DOHH2 (cell line): ENCODE results near the gene PCYT1A.

ENCODE experiments used
- CTCF ChIP-seq: fragments of 200-600 bp; sonication (generic); IDR thresholded peaks from one replicate; pipeline ENCODE4 v1.5.1; 2014; ENCODE audit warnings: antibody characterized with exemption, mild to moderate bottlenecking, low read depth, low read length; ENCODE audit not compliant: poor library complexity, severe bottlenecking
- EZH2phosphoT487 ChIP-seq: fragments of 200-600 bp; sonication (generic); IDR thresholded peaks from 2 replicates; pipeline ENCODE4 v1.6.1; 2017; ENCODE audit warnings: borderline replicate concordance, mild to moderate bottlenecking, antibody characterized with exemption, low read length, moderate library complexity, mixed read lengths

DNA sequence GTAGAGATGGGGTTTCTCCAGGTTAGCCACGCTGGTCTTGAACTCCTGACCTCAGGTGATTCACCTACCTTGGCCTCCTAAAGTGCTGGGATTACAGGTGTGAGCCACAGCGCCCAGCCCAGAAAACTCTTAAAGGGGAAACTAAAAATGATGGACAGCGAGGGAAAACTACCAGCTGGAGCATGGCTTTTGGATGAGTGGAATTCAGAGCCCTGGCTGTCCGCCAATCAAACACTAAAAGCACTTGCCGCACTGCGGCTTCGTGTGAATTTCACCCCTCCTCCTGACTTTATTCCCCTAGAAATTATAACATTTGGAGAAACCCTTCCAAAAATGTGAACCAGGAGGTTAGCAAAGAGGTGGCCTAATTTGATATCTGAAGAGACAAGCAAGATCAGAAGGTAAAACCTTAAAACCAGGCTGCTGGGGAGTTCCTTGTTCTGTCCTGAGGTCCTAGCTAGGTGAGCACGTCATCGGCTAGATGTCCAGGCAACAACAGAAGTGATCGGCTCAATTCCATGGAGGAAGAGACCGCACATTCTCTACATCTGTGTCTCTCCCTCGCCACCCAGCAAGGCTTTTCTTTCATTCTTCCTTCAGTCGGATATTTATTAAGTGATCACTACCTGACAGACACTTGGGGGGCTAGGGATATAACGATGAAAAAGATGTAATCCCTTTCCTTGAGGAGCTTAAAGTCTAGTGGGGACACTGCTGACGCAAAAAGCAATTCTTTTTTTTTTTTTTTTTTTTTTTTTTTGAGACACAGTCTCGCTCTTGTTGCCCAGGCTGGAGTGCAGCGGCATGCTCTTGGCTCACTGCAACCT is 49.0 kb upstream of the PCYT1A start:
- TF ChIP-seq CTCF (no peak), EZH2phosphoT487 (no peak)
